SH-SY5Y (cell line): ENCODE data around the gene XKR7.

Source experiments
- GATA2 ChIP-seq: IDR thresholded peaks from 2 replicates; pipeline ENCODE4 v1.6.1; 2011; ENCODE audit warnings: mild to moderate bottlenecking, low read depth, low read length
- GATA3 ChIP-seq: IDR thresholded peaks from 2 replicates; pipeline ENCODE4 v1.6.1; 2011; ENCODE audit warnings: low read depth, mild to moderate bottlenecking, low read length, moderate library complexity

- TF ChIP-seq GATA2 (no peak), GATA3 (no peak)
These were observed 82.4 kb downstream of the XKR7 start for GRCh38 chr20:32050324-32050841.
